Measurements from ENCODE around the gene NHSL2.

- TF ChIP-seq CTCF (IDR thresholded peaks at IDR 0.05) (no peak), EP300 (IDR thresholded peaks at IDR 0.05) (no peak)
Measured at GRCh38 chrX:71936632-71937031, 26.0 kb downstream of the NHSL2 start.
